GM23338 (cell line): ENCODE data around the gene FAM83C.

Source experiments
- CREB1 ChIP-seq: fragments of 250-450 bp; sonication (Bioruptor Pico); IDR thresholded peaks from 2 replicates; pipeline ENCODE4 v1.5.0; 2020; ENCODE audit warnings: low read depth, mild to moderate bottlenecking, moderate library complexity
- EZH2 ChIP-seq: fragments of 200-600 bp; sonication (generic); IDR thresholded peaks from one replicate; pipeline ENCODE4 v1.8.0; 2017; ENCODE audit warnings: antibody characterized with exemption, mild to moderate bottlenecking, low read depth; ENCODE audit not compliant: unreplicated experiment
- EZH2phosphoT487 ChIP-seq: fragments of 200-600 bp; sonication (generic); IDR thresholded peaks from one replicate; pipeline ENCODE4 v1.8.1; 2018; ENCODE audit warnings: antibody characterized with exemption; ENCODE audit not compliant: unreplicated experiment
- JUNB ChIP-seq: IDR thresholded peaks from one replicate; pipeline ENCODE4 v1.6.1; 2016; ENCODE audit warnings: antibody characterized with exemption; ENCODE audit not compliant: unreplicated experiment
- NANOG ChIP-seq: IDR thresholded peaks from 2 replicates; pipeline ENCODE4 v1.6.1; 2016; ENCODE audit warnings: antibody characterized with exemption, borderline replicate concordance
- POLR2AphosphoS5 ChIP-seq: IDR thresholded peaks from 2 replicates; pipeline ENCODE4 v1.6.1; 2016; ENCODE audit warnings: antibody characterized with exemption, low read depth
- STAT1 ChIP-seq: IDR thresholded peaks from one replicate; pipeline ENCODE4 v1.6.1; 2016; ENCODE audit warnings: antibody characterized with exemption; ENCODE audit not compliant: unreplicated experiment
- ZNF114 ChIP-seq: fragments of 250-450 bp; sonication (Bioruptor Pico); IDR thresholded peaks from 2 replicates; pipeline ENCODE4 v1.5.0; 2020; ENCODE audit warnings: mild to moderate bottlenecking, moderate library complexity
- ZNF331 ChIP-seq: fragments of 250-450 bp; sonication (Bioruptor Pico); IDR thresholded peaks from 2 replicates; pipeline ENCODE4 v1.5.0; 2020; ENCODE audit warnings: low read depth, mild to moderate bottlenecking, moderate library complexity
- TF ChIP-seq, protein P1 (sequence below), 2 experiments: fragments of 200-600 bp in 1 of 2; sonication (generic) in 1 of 2; conservative IDR thresholded peaks; 2 replicates each; pipeline versions ENCODE4 v1.5.1 to v1.6.1; 2016 to 2017; ENCODE audit warnings: antibody characterized with exemption in 2 of 2, low read depth in 2 of 2, mild to moderate bottlenecking in 2 of 2, moderate library complexity in 1 of 2
- TF ChIP-seq, protein P2 (sequence below): IDR thresholded peaks from 2 replicates; pipeline ENCODE4 v1.6.1; 2016; ENCODE audit warnings: antibody characterized with exemption
- TF ChIP-seq, protein P3 (sequence below): IDR thresholded peaks from one replicate; pipeline ENCODE4 v1.6.1; 2018; ENCODE audit warnings: antibody characterized with exemption; ENCODE audit not compliant: unreplicated experiment
- TF ChIP-seq, protein P4 (sequence below): fragments of 250-450 bp; sonication (Bioruptor Pico); IDR thresholded peaks from 2 replicates; pipeline ENCODE4 v1.5.0; 2020; ENCODE audit warnings: mild to moderate bottlenecking, moderate library complexity

DNA sequence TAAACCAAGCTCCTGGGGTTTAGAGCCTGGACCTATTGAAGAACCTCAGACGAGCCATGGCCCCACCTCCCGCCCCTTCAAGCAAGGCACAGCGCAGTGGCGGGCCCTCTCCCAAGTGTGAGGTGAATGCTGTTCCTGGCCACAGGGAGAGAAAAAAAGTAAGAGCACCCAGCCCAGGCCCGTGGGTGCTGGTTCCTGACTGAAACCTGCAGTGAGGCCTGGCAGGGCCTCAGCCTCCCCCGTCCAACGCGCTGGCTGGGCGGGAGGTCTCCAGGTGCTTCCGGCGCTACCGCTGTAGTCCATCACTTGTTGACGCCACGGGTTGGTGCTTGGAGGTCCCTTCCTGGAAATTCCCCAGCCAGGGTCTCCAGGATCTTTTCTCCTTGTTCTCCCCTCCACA lies 5.5 kb upstream of the FAM83C start:
- TF ChIP-seq, protein P1, sequence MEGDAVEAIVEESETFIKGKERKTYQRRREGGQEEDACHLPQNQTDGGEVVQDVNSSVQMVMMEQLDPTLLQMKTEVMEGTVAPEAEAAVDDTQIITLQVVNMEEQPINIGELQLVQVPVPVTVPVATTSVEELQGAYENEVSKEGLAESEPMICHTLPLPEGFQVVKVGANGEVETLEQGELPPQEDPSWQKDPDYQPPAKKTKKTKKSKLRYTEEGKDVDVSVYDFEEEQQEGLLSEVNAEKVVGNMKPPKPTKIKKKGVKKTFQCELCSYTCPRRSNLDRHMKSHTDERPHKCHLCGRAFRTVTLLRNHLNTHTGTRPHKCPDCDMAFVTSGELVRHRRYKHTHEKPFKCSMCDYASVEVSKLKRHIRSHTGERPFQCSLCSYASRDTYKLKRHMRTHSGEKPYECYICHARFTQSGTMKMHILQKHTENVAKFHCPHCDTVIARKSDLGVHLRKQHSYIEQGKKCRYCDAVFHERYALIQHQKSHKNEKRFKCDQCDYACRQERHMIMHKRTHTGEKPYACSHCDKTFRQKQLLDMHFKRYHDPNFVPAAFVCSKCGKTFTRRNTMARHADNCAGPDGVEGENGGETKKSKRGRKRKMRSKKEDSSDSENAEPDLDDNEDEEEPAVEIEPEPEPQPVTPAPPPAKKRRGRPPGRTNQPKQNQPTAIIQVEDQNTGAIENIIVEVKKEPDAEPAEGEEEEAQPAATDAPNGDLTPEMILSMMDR (conservative IDR thresholded peaks at IDR 0.05; ENCODE audit: low read depth in 2 of 2), result no peak
- no peak for TF ChIP-seq EZH2
- TF ChIP-seq EZH2phosphoT487, result no peak
- TF ChIP-seq JUNB, result no peak
- TF ChIP-seq, protein P2, sequence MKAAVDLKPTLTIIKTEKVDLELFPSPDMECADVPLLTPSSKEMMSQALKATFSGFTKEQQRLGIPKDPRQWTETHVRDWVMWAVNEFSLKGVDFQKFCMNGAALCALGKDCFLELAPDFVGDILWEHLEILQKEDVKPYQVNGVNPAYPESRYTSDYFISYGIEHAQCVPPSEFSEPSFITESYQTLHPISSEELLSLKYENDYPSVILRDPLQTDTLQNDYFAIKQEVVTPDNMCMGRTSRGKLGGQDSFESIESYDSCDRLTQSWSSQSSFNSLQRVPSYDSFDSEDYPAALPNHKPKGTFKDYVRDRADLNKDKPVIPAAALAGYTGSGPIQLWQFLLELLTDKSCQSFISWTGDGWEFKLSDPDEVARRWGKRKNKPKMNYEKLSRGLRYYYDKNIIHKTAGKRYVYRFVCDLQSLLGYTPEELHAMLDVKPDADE, result no peak
- TF ChIP-seq CREB1 (CRISPR knock-in tag), result no peak
- TF ChIP-seq, protein P3, sequence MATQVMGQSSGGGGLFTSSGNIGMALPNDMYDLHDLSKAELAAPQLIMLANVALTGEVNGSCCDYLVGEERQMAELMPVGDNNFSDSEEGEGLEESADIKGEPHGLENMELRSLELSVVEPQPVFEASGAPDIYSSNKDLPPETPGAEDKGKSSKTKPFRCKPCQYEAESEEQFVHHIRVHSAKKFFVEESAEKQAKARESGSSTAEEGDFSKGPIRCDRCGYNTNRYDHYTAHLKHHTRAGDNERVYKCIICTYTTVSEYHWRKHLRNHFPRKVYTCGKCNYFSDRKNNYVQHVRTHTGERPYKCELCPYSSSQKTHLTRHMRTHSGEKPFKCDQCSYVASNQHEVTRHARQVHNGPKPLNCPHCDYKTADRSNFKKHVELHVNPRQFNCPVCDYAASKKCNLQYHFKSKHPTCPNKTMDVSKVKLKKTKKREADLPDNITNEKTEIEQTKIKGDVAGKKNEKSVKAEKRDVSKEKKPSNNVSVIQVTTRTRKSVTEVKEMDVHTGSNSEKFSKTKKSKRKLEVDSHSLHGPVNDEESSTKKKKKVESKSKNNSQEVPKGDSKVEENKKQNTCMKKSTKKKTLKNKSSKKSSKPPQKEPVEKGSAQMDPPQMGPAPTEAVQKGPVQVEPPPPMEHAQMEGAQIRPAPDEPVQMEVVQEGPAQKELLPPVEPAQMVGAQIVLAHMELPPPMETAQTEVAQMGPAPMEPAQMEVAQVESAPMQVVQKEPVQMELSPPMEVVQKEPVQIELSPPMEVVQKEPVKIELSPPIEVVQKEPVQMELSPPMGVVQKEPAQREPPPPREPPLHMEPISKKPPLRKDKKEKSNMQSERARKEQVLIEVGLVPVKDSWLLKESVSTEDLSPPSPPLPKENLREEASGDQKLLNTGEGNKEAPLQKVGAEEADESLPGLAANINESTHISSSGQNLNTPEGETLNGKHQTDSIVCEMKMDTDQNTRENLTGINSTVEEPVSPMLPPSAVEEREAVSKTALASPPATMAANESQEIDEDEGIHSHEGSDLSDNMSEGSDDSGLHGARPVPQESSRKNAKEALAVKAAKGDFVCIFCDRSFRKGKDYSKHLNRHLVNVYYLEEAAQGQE, result no peak
- no peak for TF ChIP-seq POLR2AphosphoS5
- no peak for TF ChIP-seq ZNF114 (CRISPR knock-in tag)
- no peak for TF ChIP-seq ZNF331 (CRISPR knock-in tag)
- no peak for TF ChIP-seq NANOG
- TF ChIP-seq, protein P4, sequence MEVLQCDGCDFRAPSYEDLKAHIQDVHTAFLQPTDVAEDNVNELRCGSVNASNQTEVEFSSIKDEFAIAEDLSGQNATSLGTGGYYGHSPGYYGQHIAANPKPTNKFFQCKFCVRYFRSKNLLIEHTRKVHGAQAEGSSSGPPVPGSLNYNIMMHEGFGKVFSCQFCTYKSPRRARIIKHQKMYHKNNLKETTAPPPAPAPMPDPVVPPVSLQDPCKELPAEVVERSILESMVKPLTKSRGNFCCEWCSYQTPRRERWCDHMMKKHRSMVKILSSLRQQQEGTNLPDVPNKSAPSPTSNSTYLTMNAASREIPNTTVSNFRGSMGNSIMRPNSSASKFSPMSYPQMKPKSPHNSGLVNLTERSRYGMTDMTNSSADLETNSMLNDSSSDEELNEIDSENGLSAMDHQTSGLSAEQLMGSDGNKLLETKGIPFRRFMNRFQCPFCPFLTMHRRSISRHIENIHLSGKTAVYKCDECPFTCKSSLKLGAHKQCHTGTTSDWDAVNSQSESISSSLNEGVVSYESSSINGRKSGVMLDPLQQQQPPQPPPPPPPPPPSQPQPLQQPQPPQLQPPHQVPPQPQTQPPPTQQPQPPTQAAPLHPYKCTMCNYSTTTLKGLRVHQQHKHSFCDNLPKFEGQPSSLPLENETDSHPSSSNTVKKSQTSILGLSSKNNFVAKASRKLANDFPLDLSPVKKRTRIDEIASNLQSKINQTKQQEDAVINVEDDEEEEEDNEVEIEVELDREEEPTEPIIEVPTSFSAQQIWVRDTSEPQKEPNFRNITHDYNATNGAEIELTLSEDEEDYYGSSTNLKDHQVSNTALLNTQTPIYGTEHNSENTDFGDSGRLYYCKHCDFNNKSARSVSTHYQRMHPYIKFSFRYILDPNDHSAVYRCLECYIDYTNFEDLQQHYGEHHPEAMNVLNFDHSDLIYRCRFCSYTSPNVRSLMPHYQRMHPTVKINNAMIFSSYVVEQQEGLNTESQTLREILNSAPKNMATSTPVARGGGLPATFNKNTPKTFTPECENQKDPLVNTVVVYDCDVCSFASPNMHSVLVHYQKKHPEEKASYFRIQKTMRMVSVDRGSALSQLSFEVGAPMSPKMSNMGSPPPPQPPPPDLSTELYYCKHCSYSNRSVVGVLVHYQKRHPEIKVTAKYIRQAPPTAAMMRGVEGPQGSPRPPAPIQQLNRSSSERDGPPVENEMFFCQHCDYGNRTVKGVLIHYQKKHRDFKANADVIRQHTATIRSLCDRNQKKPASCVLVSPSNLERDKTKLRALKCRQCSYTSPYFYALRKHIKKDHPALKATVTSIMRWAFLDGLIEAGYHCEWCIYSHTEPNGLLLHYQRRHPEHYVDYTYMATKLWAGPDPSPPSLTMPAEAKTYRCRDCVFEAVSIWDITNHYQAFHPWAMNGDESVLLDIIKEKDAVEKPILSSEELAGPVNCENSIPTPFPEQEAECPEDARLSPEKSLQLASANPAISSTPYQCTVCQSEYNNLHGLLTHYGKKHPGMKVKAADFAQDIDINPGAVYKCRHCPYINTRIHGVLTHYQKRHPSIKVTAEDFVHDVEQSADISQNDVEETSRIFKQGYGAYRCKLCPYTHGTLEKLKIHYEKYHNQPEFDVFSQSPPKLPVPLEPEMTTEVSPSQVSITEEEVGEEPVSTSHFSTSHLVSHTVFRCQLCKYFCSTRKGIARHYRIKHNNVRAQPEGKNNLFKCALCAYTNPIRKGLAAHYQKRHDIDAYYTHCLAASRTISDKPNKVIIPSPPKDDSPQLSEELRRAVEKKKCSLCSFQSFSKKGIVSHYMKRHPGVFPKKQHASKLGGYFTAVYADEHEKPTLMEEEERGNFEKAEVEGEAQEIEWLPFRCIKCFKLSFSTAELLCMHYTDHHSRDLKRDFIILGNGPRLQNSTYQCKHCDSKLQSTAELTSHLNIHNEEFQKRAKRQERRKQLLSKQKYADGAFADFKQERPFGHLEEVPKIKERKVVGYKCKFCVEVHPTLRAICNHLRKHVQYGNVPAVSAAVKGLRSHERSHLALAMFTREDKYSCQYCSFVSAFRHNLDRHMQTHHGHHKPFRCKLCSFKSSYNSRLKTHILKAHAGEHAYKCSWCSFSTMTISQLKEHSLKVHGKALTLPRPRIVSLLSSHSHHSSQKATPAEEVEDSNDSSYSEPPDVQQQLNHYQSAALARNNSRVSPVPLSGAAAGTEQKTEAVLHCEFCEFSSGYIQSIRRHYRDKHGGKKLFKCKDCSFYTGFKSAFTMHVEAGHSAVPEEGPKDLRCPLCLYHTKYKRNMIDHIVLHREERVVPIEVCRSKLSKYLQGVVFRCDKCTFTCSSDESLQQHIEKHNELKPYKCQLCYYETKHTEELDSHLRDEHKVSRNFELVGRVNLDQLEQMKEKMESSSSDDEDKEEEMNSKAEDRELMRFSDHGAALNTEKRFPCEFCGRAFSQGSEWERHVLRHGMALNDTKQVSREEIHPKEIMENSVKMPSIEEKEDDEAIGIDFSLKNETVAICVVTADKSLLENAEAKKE (CRISPR knock-in tag), result no peak
- no peak for TF ChIP-seq STAT1
